GM10248 (cell line): ENCODE measurements around the gene POLD2.

Experiments used
- CTCF ChIA-PET: fragments of 300-600 bp; sonication (Branson Sonifier 250); formaldehyde crosslinking; extraction: SDS; loops from one replicate; lab custom pipeline; 2021; ENCODE audit warnings: antibody characterized with exemption; lab: Yijun Ruan, JAX
- POLR2A ChIA-PET: fragments of 350-650 bp; sonication (Branson Sonifier 250); formaldehyde crosslinking; extraction: SDS; loops from one replicate; lab custom pipeline; 2020; ENCODE audit warnings: antibody characterized with exemption; lab: Yijun Ruan, JAX
- DNase-seq: peaks from one replicate; pipeline ENCODE4 v3.0.0; 2012; ENCODE audit errors: extremely low spot score
- TF ChIP-seq, protein P1 (sequence below): IDR thresholded peaks from 2 replicates; pipeline ENCODE4 v1.5.1; 2012; ENCODE audit warnings: mild to moderate bottlenecking, low read depth; ENCODE audit errors: extremely low read depth, missing control alignments, control extremely low read depth

POLD2 gene

DNA sequence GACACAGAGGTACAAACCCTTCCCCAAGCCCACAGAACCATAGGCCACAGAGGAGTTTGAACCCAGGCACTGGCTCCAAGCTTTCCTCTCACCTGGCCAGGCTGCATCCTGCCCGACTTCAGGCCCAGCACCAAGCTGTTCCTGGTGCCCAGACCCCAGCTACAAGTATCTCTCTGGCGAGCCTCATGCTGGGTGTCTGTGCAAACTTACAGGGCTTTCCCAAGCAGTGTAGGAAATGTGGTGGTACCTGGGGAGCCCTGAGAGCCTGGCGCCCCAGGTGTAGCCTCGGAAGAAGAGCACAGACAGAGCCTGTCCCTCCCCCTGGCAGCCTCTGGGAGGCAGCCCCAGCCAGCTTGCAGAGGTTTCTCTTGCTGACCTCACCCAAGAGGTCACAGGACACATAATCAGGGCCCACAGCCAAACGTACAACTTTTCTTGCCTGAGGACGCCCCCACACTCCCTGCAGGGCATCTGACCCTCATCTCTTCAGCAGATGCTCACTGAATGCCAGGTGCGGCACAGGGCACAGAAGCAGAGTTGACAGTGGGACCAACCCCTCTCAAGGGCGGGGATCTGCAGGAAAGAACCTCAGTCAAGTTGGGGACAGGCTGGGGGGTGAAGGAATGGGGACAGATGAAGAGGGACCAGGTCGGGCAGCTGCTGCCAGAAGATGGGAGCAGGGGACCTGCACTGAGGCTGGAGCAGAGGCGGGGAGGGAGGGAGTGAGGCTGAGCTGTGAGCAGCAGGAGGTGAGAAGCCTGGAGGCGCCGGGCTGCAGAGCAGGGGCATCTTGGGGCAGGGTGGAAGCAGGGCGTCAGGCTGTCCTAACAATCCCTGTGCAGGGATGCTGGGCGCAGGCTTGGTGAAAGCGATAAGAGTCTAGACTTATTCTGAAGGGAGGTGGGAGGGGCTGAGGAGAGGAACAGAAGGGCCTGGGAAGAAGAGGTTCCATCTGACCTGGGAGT, 34.0 kb upstream of the POLD2 start:
- DNase-seq, result no peak
- POLR2A ChIA-PET, result interaction anchor here (0.6 kb wide), 1 partner anchor 76 kb away, joined by 4 read pairs; no protein-coding TSS in a partner anchor
- CTCF ChIA-PET, result no interaction called here
- TF ChIP-seq, protein P1, sequence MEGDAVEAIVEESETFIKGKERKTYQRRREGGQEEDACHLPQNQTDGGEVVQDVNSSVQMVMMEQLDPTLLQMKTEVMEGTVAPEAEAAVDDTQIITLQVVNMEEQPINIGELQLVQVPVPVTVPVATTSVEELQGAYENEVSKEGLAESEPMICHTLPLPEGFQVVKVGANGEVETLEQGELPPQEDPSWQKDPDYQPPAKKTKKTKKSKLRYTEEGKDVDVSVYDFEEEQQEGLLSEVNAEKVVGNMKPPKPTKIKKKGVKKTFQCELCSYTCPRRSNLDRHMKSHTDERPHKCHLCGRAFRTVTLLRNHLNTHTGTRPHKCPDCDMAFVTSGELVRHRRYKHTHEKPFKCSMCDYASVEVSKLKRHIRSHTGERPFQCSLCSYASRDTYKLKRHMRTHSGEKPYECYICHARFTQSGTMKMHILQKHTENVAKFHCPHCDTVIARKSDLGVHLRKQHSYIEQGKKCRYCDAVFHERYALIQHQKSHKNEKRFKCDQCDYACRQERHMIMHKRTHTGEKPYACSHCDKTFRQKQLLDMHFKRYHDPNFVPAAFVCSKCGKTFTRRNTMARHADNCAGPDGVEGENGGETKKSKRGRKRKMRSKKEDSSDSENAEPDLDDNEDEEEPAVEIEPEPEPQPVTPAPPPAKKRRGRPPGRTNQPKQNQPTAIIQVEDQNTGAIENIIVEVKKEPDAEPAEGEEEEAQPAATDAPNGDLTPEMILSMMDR, result no peak

DNA sequence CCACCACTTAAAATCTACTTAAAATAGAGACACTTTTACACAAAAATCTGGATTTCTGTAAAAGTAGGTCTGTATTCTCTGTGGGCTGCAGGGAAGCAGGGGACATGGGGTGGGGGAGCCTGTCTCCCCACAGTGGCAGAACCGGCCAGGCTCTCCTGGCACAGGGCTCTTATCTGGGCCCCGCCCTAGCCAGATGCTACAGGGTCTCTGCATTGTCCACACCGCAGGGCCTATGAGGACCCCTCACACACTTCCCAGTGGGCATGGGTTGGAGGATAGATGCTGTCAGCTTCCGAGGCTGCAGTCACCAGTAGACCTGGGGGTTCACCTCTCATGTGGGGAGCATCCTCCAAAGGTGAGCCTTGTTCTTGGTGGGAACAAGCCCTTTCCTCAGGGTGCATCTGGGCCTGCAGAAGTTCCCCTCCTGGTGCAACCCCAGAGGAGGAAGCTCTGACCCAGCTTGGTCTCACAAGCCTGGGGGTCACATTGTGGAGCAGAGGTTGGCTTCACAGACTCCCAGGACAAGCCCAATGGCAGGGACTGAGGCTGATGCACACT, 33.2 kb upstream of the POLD2 start:
- TF ChIP-seq, protein P1, result no peak
- DNase-seq, result no peak
- CTCF ChIA-PET, result no interaction called here
- POLR2A ChIA-PET, result interaction anchor here (0.6 kb wide), 1 partner anchor 75 kb away, joined by 4 read pairs; no protein-coding TSS in a partner anchor

DNA sequence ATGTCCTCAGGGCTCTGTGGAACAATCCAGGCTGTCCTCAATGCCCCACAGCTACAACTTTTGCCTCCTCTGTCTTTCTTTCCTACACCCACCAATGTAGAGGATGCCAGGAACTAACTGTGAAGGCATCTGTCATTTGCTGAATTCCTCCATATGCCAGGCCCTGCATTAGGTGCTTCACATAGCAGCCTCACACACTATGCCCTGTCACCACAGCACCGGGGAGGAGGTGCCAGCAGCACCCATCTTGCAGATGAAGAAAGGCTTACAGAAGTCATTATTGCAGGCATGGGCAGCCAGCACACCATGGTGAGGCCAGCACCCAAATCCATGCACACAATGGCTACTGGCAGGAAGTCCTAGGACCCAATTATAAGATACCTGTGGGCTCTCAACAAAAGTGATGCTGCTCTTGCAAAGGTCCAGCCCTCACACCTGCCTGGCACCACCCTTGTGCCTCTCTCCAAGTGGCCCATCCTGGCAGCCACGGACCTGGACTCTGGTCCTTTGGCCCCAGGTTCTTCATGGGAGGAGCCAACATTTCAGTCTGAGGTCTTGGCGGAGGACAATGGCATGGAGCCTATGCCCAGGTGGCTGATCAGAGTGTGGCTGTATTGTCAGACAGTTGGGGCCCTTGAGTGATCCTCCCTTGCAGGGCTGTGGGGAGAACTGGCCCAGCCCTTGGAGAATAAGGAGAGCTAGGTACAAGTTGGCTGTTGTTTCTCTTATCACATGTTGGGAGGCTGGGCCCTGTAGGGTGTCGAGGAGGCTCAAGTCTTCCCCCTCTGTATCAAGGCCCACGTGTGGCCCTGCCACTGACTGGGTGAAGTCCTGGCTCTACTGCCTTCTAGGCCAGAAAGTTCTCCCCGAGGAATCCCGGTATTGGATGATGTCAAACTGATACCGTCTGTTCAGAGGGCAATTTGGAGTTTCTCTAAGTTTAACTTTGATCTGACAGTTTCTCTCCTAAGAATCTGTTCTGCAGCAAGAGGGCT, 32.1 kb upstream of the POLD2 start:
- DNase-seq, result no peak
- TF ChIP-seq, protein P1, result no peak
- POLR2A ChIA-PET, result no interaction called here
- CTCF ChIA-PET, result no interaction called here

DNA sequence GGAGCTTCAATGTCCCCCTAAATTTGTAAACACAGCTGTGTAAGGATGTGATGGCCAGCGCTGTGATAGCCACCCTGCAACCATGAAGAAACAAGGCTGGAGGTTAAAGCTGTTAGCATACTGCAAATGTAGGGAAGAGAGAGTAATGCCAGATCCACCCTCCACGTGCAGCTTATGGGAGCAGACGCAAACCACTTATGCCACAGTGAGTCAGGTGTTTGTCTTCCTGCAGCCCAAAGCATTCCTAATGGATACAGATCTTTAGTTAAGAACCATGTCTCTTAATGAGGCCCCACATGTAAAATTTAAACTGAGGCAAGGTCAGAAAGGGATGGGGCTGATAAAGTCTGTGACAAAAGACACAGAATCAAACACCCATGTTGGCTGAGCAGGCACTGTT, 31.4 kb upstream of the POLD2 start:
- CTCF ChIA-PET, result no interaction called here
- POLR2A ChIA-PET, result no interaction called here
- no peak for DNase-seq
- TF ChIP-seq, protein P1, result no peak

DNA sequence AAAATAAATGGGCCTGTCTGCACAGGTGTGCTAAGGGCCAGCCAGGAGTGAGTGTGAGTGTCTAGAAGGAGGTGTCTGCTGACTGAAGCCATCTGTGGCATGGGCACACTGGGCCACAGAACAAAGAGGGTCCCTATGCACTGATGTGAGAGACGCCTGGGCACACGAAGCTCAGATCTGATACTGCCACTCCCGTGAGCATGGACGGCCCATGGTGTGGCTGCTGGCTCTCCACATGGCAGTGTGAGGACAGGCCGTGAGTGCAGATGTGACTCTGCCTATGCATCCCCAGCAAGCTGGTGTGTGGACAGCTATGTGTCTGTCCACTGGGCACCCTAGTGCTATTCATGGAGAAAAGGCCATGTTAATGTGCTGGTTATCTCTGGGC, 30.6 kb upstream of the POLD2 start:
- no peak for DNase-seq
- TF ChIP-seq, protein P1, result no peak
- CTCF ChIA-PET, result interaction anchor here (1.0 to 1.4 kb wide), 2 partner anchors 41 to 411 kb away, joined by 3 to 4 read pairs; no protein-coding TSS in a partner anchor
- POLR2A ChIA-PET, result no interaction called here
